ENCODE results near the gene IPO13.

The IPO13 gene

GRCh38 chr1:43997295-43997999 is 50.7 kb downstream of the IPO13 start:
- no peak for DNase-seq (ENCODE audit: extremely low read depth, low read depth)
- TF ChIP-seq CTCF (IDR thresholded peaks at IDR 0.05; ENCODE audit: low read depth, low read length): no peak

- DNase-seq (ENCODE audit: extremely low read depth, low read depth): no peak
- TF ChIP-seq CTCF (IDR thresholded peaks at IDR 0.05; ENCODE audit: low read depth, low read length): no peak
Observed at GRCh38 chr1:43998000-43998378, 51.2 kb downstream of the IPO13 start.

- TF ChIP-seq CTCF (IDR thresholded peaks at IDR 0.05; ENCODE audit: low read depth, low read length): no peak
- no peak for DNase-seq (ENCODE audit: extremely low read depth, low read depth)
Observed at GRCh38 chr1:43999455-43999854, 52.7 kb downstream of the IPO13 start.

- no peak for DNase-seq (ENCODE audit: extremely low read depth, low read depth)
- TF ChIP-seq CTCF (IDR thresholded peaks at IDR 0.05; ENCODE audit: low read depth, low read length): no peak
Observed at GRCh38 chr1:44000122-44000665, 53.4 kb downstream of the IPO13 start.

- no peak for DNase-seq (ENCODE audit: extremely low read depth, low read depth)
- no peak for TF ChIP-seq CTCF (IDR thresholded peaks at IDR 0.05; ENCODE audit: low read depth, low read length)
Observed at GRCh38 chr1:44002165-44002564, 55.4 kb downstream of the IPO13 start.

GRCh38 chr1:44002606-44003157 is 55.9 kb downstream of the IPO13 start:
- TF ChIP-seq CTCF (IDR thresholded peaks at IDR 0.05; ENCODE audit: low read depth, low read length): peak; percentile 1; the same call in 1 of the 2 replicates
- DNase-seq (ENCODE audit: extremely low read depth, low read depth): no peak

GRCh38 chr1:44008259-44008658 is 61.5 kb downstream of the IPO13 start:
- TF ChIP-seq CTCF (IDR thresholded peaks at IDR 0.05; ENCODE audit: low read depth, low read length): no peak
- DNase-seq (ENCODE audit: extremely low read depth, low read depth): no peak

Data from AG09319 (cell line).